PFSK-1 (cell line): ENCODE measurements around the gene LDLRAP1.

ENCODE experiments used
- FOXP2 ChIP-seq: optimal IDR thresholded peaks from 2 replicates; pipeline ENCODE3; 2011; ENCODE audit warnings: borderline replicate concordance, control low read depth, inconsistent platforms; ENCODE audit not compliant: insufficient read depth; ENCODE audit errors: extremely low read length, extremely low read depth
- POLR2AphosphoS5 ChIP-seq: IDR thresholded peaks from 2 replicates; pipeline ENCODE4 v1.6.1; 2012; ENCODE audit warnings: low read depth, mild to moderate bottlenecking, control low read depth, low read length, moderate library complexity
- SIN3A ChIP-seq: IDR thresholded peaks from 2 replicates; pipeline ENCODE4 v1.6.1; 2012; ENCODE audit warnings: mild to moderate bottlenecking, low read length, moderate library complexity, borderline replicate concordance; ENCODE audit not compliant: insufficient read depth
- TAF1 ChIP-seq: IDR thresholded peaks from 2 replicates; pipeline ENCODE4 v1.6.1; 2012; ENCODE audit warnings: low read length, control low read depth, borderline replicate concordance; ENCODE audit not compliant: insufficient read depth
- TF ChIP-seq, protein P1 (sequence below), 2 experiments: IDR thresholded peaks; 2 replicates each; pipeline versions ENCODE4 v1.6.1 to v1.8.0; 2011 to 2012; ENCODE audit warnings: low read depth in 2 of 2, low read length in 2 of 2, control low read depth in 1 of 2, inconsistent platforms in 1 of 2, mild to moderate bottlenecking in 1 of 2, moderate library complexity in 1 of 2; ENCODE audit not compliant: insufficient read depth in 1 of 2

- TF ChIP-seq TAF1 (no peak), POLR2AphosphoS5 (no peak), SIN3A (no peak), FOXP2 (no peak)
- TF ChIP-seq, protein P1, sequence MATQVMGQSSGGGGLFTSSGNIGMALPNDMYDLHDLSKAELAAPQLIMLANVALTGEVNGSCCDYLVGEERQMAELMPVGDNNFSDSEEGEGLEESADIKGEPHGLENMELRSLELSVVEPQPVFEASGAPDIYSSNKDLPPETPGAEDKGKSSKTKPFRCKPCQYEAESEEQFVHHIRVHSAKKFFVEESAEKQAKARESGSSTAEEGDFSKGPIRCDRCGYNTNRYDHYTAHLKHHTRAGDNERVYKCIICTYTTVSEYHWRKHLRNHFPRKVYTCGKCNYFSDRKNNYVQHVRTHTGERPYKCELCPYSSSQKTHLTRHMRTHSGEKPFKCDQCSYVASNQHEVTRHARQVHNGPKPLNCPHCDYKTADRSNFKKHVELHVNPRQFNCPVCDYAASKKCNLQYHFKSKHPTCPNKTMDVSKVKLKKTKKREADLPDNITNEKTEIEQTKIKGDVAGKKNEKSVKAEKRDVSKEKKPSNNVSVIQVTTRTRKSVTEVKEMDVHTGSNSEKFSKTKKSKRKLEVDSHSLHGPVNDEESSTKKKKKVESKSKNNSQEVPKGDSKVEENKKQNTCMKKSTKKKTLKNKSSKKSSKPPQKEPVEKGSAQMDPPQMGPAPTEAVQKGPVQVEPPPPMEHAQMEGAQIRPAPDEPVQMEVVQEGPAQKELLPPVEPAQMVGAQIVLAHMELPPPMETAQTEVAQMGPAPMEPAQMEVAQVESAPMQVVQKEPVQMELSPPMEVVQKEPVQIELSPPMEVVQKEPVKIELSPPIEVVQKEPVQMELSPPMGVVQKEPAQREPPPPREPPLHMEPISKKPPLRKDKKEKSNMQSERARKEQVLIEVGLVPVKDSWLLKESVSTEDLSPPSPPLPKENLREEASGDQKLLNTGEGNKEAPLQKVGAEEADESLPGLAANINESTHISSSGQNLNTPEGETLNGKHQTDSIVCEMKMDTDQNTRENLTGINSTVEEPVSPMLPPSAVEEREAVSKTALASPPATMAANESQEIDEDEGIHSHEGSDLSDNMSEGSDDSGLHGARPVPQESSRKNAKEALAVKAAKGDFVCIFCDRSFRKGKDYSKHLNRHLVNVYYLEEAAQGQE (IDR thresholded peaks at IDR 0.05; ENCODE audit: insufficient read depth in 1 of 2, low read depth in 2 of 2, low read length in 2 of 2) = no peak
Measured at GRCh38 chr1:25581764-25582163, 38.4 kb downstream of the LDLRAP1 start.
